Transverse colon (tissue), 4 donors: ENCODE results near the gene FAM193B. TPM values are rescaled to one million over a fixed set of nuclear protein-coding genes. Genes with fewer than 3 reads are reported as not detected.
A peak's percentile ranks its signal among the peaks of the same experiment; 100 is the strongest.

ENCODE experiments used
- DNase-seq: peaks from one replicate; pipeline ENCODE4 v3.0.0-alpha.2; 2019
- H3K27ac ChIP-seq, 4 donors: fragments of 200-600 bp; sonication (generic); 2 replicates each; pipeline ENCODE4 v1.5.1; 2016 to 2018; ENCODE audit warnings: inconsistent platforms in 4 of 4
- H3K27me3 ChIP-seq: fragments of 200-600 bp; sonication (generic); 2 replicates; pipeline ENCODE4 v1.5.1; 2017; ENCODE audit warnings: inconsistent platforms
- H3K36me3 ChIP-seq, 4 donors: fragments of 200-600 bp; sonication (generic); 2 replicates each; pipeline ENCODE4 v1.5.1; 2017 to 2019; ENCODE audit warnings: inconsistent platforms in 4 of 4
- H3K4me1 ChIP-seq, 4 donors: fragments of 200-600 bp; sonication (generic); 2 replicates each; pipeline ENCODE4 v1.5.1; 2017 to 2020; ENCODE audit warnings: inconsistent platforms in 4 of 4
- H3K4me3 ChIP-seq, 4 donors: fragments of 200-600 bp; sonication (generic); 1 replicate in 1 of 4; 2 replicates in 3 of 4; pipeline versions ENCODE4 v1.5.1 to v1.6.1; 2017 to 2019; ENCODE audit warnings: inconsistent platforms in 4 of 4
- H3K9me3 ChIP-seq, 2 donors: fragments of 200-600 bp; sonication (generic); 2 replicates each; pipeline ENCODE4 v1.5.1; 2017 to 2019; ENCODE audit warnings: inconsistent platforms in 2 of 2
- EP300 ChIP-seq: sonication (generic); formaldehyde crosslinking; IDR thresholded peaks from one replicate; pipeline ENCODE4 v1.6.1; 2017; ENCODE audit warnings: antibody characterized with exemption, low read depth
- POLR2A ChIP-seq: fragments of 450-650 bp; IDR thresholded peaks from one replicate; pipeline ENCODE4 v1.6.1; 2016; ENCODE audit warnings: antibody characterized with exemption, mild to moderate bottlenecking, moderate library complexity
- POLR2AphosphoS5 ChIP-seq, 3 donors: sonication (generic); formaldehyde crosslinking; IDR thresholded peaks; one replicate each; pipeline ENCODE4 v1.6.1; 2016; ENCODE audit warnings: antibody characterized with exemption in 3 of 3
- WGBS, 2 donors: methylation state at CpG; one replicate each; pipeline ENCODE4 v1.1.5; 2018; ENCODE audit warnings: low coverage in 1 of 2; 5-methylcytosine and 5-hydroxymethylcytosine counted together
- in situ Hi-C, 4 donors: fragments of 200-750 bp; cut with MboI; loops; one replicate each; pipeline versions ENCODE4 v1.15.0 to v1.15.1; 2017; ENCODE audit warnings: low sequenced_read_pairs in 3 of 4, low pct_ligation_motif_present in 1 of 4, low pct_unique_long_range_greater_than_20kb in 1 of 4
- intact Hi-C: fragments of 100-400 bp; cut with DNase I; formaldehyde crosslinking; loops from one replicate; pipeline ENCODE4 v1.15.1; 2023; ENCODE audit warnings: low total_unique reads
- total RNA-seq, 4 donors: library from RNA; depleted of rRNA; stranded (reverse); fragments of >200 nt; gene quantifications; one replicate each; pipeline ENCODE4 v1.1.0, GENCODE V29; 2016
- TF ChIP-seq, protein P1 (sequence below), 5 experiments: fragments of 200-600 bp in 3 of 5; fragments of 450-650 bp in 2 of 5; sonication (generic) in 3 of 5; IDR thresholded peaks; 1 replicate in 2 of 5; 2 replicates in 3 of 5; pipeline ENCODE4 v1.5.1; 2016 to 2017; ENCODE audit warnings: antibody characterized with exemption in 5 of 5, inconsistent platforms in 3 of 5, mild to moderate bottlenecking in 2 of 5, moderate library complexity in 1 of 5

FAM193B gene
- total RNA-seq, 4 donors from 2014 or later: 59.7 to 128 (median 63.5) TPM

DNA sequence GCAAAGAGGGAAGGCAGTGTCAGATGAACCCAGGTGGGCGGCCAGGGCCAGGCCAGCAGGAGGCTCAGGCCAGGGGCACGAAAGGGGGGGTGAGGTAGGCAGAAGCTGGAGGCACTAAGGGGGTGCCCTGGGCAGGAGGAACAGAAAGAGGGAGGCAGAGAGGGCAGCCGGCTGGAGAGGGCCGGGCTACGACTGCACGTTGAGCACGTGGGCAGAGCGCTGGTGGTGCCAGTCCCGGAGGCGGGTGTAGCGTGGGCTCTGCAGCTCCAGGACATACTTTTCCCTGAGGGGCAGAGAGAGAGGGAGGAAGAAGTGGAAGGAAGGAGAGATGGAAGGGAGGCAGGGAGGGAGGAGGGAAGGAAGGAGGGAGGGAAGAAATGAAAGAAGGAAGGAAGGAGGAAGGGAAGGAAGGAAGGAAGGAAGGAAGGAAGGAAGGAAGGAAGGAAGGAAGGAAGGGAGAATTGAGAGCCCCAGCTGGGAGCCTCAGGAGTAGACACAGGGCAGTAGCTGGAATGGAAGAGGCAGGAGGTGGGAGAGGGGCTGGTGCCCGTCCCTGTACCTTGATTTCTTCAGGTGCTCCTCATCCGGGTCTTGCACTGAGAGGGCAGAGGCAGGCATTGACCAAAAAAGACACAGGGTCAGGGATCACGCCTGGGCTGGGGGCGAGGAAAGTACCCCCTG is 63.9 kb downstream of the FAM193B start:
- intact Hi-C loops (no loop called here), in situ Hi-C loops (no loop called here)
- H3K4me1 ChIP-seq: peaks cover 20 to 52% (median 39%) of the 10 kb centered on the region in 4 donors

DNA sequence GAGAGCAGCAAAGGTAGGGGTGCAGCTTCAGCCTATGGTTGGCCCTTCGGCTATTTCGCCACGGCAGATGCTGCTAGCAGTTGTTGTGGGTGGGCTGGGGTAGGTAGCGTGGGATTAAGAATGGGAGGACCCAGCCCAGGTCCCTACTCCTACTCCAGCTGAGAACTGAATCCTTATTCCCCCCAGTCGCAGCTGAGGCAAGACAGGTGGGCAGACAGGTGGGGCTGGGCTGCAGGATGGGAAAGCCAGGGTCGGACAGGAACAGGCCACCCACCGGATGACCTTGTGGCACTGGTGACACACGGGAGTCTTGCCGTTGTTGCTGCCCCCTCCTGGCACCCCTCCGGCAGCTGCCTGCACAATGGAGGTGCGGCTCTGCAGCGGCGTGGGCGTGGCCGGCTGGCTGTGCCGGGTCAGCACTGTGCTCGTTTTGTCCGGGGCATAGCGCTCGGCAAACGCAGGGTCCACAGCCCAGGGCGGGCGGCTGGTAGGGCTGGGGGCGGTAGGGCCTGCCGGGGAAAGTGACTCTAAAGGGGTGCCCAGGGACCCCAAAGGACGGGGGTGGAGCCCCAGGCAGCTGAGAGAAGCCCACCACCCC is 65.1 kb downstream of the FAM193B start:
- peak overlapping the region in 3 of 4 donors; percentile 28 to 95 (median 94) for H3K27ac ChIP-seq
- WGBS, 2 donors: 56% methylated on average over 26 of the region's 26 CpGs; no CpG with 5 or more reads in 1 of the 2 donors
- no peak overlapping the region for H3K4me3 ChIP-seq
- no peak for TF ChIP-seq POLR2AphosphoS5 (IDR thresholded peaks at IDR 0.05)
- TF ChIP-seq, protein P1, sequence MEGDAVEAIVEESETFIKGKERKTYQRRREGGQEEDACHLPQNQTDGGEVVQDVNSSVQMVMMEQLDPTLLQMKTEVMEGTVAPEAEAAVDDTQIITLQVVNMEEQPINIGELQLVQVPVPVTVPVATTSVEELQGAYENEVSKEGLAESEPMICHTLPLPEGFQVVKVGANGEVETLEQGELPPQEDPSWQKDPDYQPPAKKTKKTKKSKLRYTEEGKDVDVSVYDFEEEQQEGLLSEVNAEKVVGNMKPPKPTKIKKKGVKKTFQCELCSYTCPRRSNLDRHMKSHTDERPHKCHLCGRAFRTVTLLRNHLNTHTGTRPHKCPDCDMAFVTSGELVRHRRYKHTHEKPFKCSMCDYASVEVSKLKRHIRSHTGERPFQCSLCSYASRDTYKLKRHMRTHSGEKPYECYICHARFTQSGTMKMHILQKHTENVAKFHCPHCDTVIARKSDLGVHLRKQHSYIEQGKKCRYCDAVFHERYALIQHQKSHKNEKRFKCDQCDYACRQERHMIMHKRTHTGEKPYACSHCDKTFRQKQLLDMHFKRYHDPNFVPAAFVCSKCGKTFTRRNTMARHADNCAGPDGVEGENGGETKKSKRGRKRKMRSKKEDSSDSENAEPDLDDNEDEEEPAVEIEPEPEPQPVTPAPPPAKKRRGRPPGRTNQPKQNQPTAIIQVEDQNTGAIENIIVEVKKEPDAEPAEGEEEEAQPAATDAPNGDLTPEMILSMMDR (IDR thresholded peaks at IDR 0.05): peak in 4 of 5 experiments; percentile 12 to 24 (median 24)
- peak; percentile 63 for DNase-seq
- peaks cover 20 to 48% (median 27%) of the 10 kb centered on the region in 4 donors for H3K4me1 ChIP-seq
- H3K9me3 ChIP-seq: no peaks in the 10 kb centered on the region
- intact Hi-C loops: no loop called here
- H3K36me3 ChIP-seq: no peaks in the 10 kb centered on the region
- in situ Hi-C loops: no loop called here
- H3K27me3 ChIP-seq: no peaks in the 10 kb centered on the region

More for the DNA sequence above, 63.9 kb downstream of the FAM193B start:
- DNase-seq: no peak
- Histone ChIP-seq H3K27ac (peak overlapping the region in 3 of 4 donors; percentile 94 to 96 (median 95)), H3K9me3 (no peaks in the 10 kb centered on the region), H3K36me3 (no peaks in the 10 kb centered on the region), H3K27me3 (no peaks in the 10 kb centered on the region), H3K4me3 (no peak overlapping the region)
- TF ChIP-seq POLR2A: no peak
- no peak for TF ChIP-seq EP300
- TF ChIP-seq POLR2AphosphoS5 (IDR thresholded peaks at IDR 0.05): no peak
- TF ChIP-seq, protein P1 (IDR thresholded peaks at IDR 0.05): no peak
- WGBS, 2 donors: 58 to 78% methylated on average over 11 to 15 of the region's 15 CpGs

DNA sequence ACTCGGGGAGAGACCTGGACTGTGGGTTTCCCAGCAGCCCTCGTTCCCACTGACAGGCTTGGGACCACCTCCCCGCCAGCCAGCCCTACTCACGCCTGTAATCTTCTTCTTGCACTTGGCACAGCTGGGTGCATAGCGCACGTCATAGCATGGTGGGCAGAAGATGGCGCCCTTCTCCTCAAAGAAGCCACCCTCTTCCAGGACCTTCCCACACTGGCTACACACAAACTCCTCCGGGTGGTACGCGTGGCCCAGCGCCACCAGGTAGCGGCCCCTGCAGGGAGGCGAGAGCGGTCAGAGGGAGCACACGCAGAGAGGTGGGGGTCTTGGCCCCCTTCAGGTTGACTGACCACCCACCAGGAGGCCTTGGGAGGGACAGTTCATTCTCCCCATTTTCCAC is 66.4 kb downstream of the FAM193B start:
- TF ChIP-seq POLR2AphosphoS5 (IDR thresholded peaks at IDR 0.05) (no peak), POLR2A (no peak), EP300 (no peak)
- TF ChIP-seq, protein P1 (IDR thresholded peaks at IDR 0.05): no peak
- 78 to 93% methylated on average over 5 to 15 of the region's 15 CpGs for WGBS, 2 donors
- Histone ChIP-seq H3K27me3 (no peaks in the 10 kb centered on the region), H3K9me3 (no peaks in the 10 kb centered on the region), H3K27ac (peak overlapping the region in 2 of 4 donors; percentile 1 to 94), H3K4me3 (no peak overlapping the region), H3K36me3 (no peaks in the 10 kb centered on the region), H3K4me1 (peaks cover 10 to 39% (median 21%) of the 10 kb centered on the region in 4 donors)
- in situ Hi-C loops (no loop called here), intact Hi-C loops (no loop called here)
- DNase-seq: no peak

DNA sequence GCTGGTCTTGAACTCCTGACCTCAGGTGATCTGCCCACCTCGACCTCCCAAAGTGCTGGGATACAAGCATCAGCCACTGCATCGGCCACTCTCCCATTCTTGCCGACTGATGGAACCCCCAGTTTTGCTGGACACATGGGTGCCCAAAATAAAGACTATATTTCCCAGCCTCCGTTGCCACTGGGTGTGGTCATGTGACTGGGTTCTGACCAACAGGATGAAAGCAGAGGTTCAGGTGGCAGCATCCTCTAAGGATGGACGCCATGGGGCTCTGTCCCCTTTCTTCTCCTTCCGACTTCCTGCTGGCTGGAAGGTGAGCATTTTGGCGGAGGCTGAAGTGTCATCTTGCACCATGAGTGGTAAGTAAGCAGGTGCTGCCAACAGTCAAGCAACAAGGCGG is 67.2 kb downstream of the FAM193B start:
- intact Hi-C loops (no loop called here), in situ Hi-C loops (no loop called here)
- no peak overlapping the region for H3K4me3 ChIP-seq
- no peaks in the 10 kb centered on the region for H3K36me3 ChIP-seq
- H3K9me3 ChIP-seq: no peaks in the 10 kb centered on the region
- no peaks in the 10 kb centered on the region for H3K27me3 ChIP-seq
- WGBS, 2 donors: 88% methylated on average over 8 of the region's 8 CpGs; no CpG with 5 or more reads in 1 of the 2 donors
- H3K27ac ChIP-seq: peak overlapping the region in 1 of 4 donors; percentile 15
- TF ChIP-seq EP300 (no peak), POLR2AphosphoS5 (IDR thresholded peaks at IDR 0.05) (no peak), POLR2A (no peak)
- TF ChIP-seq, protein P1 (IDR thresholded peaks at IDR 0.05): no peak
- peaks cover 6 to 30% (median 19%) of the 10 kb centered on the region in 4 donors for H3K4me1 ChIP-seq
- no peak for DNase-seq
